ENCODE data around the gene THBS3. TPM values are rescaled to one million over a fixed set of nuclear protein-coding genes. Genes with fewer than 3 reads are reported as not detected.

Gene THBS3
- total and polyA plus RNA-seq, 2 of the 13 experiments (the other 11 are each of a cell fraction or from before 2014, with no cell fraction given) = 0.86 to 3.6 TPM

DNA sequence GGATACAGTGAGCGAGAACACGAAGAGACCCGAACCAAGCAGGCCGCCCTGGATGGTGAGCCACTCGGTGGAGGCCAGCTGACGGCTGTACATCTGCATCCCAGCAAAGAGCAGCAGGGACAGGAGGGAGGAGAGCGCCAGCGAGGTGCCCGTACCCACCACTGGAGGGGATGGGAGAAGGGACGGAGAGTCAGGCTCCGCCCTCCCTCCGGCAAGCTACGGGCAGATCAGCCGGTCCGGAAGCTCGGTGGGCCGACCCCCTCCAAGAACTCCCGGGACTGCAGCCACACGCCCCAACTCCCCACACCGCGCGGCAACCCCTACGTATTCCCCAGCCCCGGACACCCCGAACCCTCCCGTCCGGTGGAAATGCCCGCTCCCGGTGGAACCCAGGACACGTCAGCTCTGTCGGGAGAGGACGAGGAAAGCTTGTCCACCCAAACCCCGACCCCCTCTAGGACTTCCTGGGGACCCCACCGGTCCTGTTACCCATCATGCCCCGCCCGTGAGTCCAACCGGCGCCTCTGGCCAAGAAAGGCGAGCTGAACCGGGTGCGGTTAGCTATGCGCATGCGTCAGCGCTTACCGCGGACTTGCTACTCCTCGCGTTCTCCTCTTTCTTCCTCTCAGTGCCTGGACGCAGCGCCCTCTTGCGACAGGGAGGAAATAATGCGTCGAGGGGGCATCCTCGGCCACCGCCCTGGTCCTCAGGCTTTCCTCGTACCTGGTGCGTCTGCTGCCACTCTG is 34.8 kb downstream of the THBS3 start, which contains the start of gene KRTCAP2 (continued):
- TF ChIP-seq HDAC6 (IDR thresholded peaks at IDR 0.05; ENCODE audit: low read depth, low read length) (no peak), ZNF775 (CRISPR knock-in tag; IDR thresholded peaks at IDR 0.05; ENCODE audit: borderline replicate concordance) (no peak), ZNF781 (CRISPR knock-in tag; IDR thresholded peaks at IDR 0.05; ENCODE audit: borderline replicate concordance, not compliant biosample characterization) (no peak), AKAP8 (CRISPR knock-in tag; IDR thresholded peaks at IDR 0.05) (peak; percentile 95), RNF2 (conservative IDR thresholded peaks at IDR 0.05; ENCODE audit: low read depth) (no peak), HOXD1 (CRISPR knock-in tag; IDR thresholded peaks at IDR 0.05) (peak; percentile 61), ZNF597 (CRISPR knock-in tag; IDR thresholded peaks at IDR 0.05) (no peak), MED13 (CRISPR knock-in tag; IDR thresholded peaks at IDR 0.05) (peak; percentile 64; the same call in 1 of the 2 replicates), ERF (CRISPR knock-in tag; IDR thresholded peaks at IDR 0.05) (peak; percentile 73), PREB (CRISPR knock-in tag; IDR thresholded peaks at IDR 0.05) (no peak), ZNF605 (CRISPR knock-in tag; IDR thresholded peaks at IDR 0.05) (peak; percentile 90; the same call in 1 of the 2 replicates), MTA1 (CRISPR knock-in tag; IDR thresholded peaks at IDR 0.05; ENCODE audit: borderline replicate concordance) (peak; percentile 31; the same call in 1 of the 2 replicates), SIX1 (CRISPR knock-in tag; IDR thresholded peaks at IDR 0.05; ENCODE audit: borderline replicate concordance) (no peak), MXD4 (CRISPR knock-in tag; IDR thresholded peaks at IDR 0.05) (peak; percentile 48; the same call in 1 of the 2 replicates), ZGPAT (CRISPR knock-in tag; IDR thresholded peaks at IDR 0.05) (no peak; the same call in none of the 2 replicates), BRCA1 (CRISPR knock-in tag; IDR thresholded peaks at IDR 0.05) (0 out of 2 replicates have a peak, but pooled peaks have one; percentile 47), ZNF441 (CRISPR knock-in tag; IDR thresholded peaks at IDR 0.05; ENCODE audit: borderline replicate concordance) (peak; percentile 80), ZNF451 (CRISPR knock-in tag; IDR thresholded peaks at IDR 0.05) (peak; percentile 75), SOX6 (IDR thresholded peaks at IDR 0.05) (no peak), SOX6 (CRISPR knock-in tag; IDR thresholded peaks at IDR 0.05) (peak; percentile 58; the same call in 1 of the 2 replicates), TEAD2 (CRISPR knock-in tag; IDR thresholded peaks at IDR 0.05) (0 out of 2 replicates have a peak, but pooled peaks have one; percentile 34), U2AF2 (IDR thresholded peaks at IDR 0.05; ENCODE audit: low read depth, low read length) (no peak), CCDC6 (CRISPR knock-in tag; IDR thresholded peaks at IDR 0.05) (no peak), AGO1 (IDR thresholded peaks at IDR 0.05; ENCODE audit: low read depth, low read length, poor library complexity, severe bottlenecking) (peak; percentile 90), ZNF841 (CRISPR knock-in tag; IDR thresholded peaks at IDR 0.05; ENCODE audit: borderline replicate concordance) (no peak), ZFP36 (IDR thresholded peaks at IDR 0.05; ENCODE audit: borderline replicate concordance, low read depth, low read length, partially characterized antibody) (no peak)
- TF ChIP-seq, protein P1, sequence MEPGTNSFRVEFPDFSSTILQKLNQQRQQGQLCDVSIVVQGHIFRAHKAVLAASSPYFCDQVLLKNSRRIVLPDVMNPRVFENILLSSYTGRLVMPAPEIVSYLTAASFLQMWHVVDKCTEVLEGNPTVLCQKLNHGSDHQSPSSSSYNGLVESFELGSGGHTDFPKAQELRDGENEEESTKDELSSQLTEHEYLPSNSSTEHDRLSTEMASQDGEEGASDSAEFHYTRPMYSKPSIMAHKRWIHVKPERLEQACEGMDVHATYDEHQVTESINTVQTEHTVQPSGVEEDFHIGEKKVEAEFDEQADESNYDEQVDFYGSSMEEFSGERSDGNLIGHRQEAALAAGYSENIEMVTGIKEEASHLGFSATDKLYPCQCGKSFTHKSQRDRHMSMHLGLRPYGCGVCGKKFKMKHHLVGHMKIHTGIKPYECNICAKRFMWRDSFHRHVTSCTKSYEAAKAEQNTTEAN (CRISPR knock-in tag; conservative IDR thresholded peaks at IDR 0.05) = 0 out of 2 replicates have a peak, but pooled peaks have one; percentile 62
